NB4 (cell line): ENCODE data around the gene NAP1L2.
A peak's percentile ranks its signal among the peaks of the same experiment; 100 is the strongest.

Source experiments
- DNase-seq: peaks from one replicate; pipeline ENCODE4 v3.0.0; 2010; ENCODE audit warnings: low read depth
- H3K4me3 ChIP-seq: one replicate; pipeline ENCODE4 v1.5.1; 2011; ENCODE audit warnings: mild to moderate bottlenecking, low read depth, low read length, moderate library complexity
- MYC ChIP-seq: IDR thresholded peaks from 2 replicates; pipeline ENCODE4 v1.6.1; 2011; ENCODE audit warnings: low read depth, low read length
- POLR2A ChIP-seq: IDR thresholded peaks from 2 replicates; pipeline ENCODE4 v1.6.1; 2011; ENCODE audit warnings: mild to moderate bottlenecking; ENCODE audit not compliant: insufficient read length; ENCODE audit errors: extremely low read depth
- TF ChIP-seq, protein P1 (sequence below): IDR thresholded peaks from 2 replicates; pipeline ENCODE4 v1.6.1; 2011; ENCODE audit warnings: low read depth, low read length
- TF ChIP-seq, protein P2 (sequence below): IDR thresholded peaks from one replicate; pipeline ENCODE4 v1.5.1; 2012; ENCODE audit warnings: low read depth, low read length

Gene NAP1L2

GRCh38 chrX:73214426-73215094 is at the start of gene NAP1L2:
TSS of gene NAP1L2 (minus strand) at chrX:73214851. CDS start at chrX:73214492, 359 bp downstream.
- DNase-seq: peak; percentile 3
- TF ChIP-seq POLR2A (no peak), MYC (no peak)
- TF ChIP-seq, protein P1, sequence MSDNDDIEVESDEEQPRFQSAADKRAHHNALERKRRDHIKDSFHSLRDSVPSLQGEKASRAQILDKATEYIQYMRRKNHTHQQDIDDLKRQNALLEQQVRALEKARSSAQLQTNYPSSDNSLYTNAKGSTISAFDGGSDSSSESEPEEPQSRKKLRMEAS: no peak
- TF ChIP-seq, protein P2, sequence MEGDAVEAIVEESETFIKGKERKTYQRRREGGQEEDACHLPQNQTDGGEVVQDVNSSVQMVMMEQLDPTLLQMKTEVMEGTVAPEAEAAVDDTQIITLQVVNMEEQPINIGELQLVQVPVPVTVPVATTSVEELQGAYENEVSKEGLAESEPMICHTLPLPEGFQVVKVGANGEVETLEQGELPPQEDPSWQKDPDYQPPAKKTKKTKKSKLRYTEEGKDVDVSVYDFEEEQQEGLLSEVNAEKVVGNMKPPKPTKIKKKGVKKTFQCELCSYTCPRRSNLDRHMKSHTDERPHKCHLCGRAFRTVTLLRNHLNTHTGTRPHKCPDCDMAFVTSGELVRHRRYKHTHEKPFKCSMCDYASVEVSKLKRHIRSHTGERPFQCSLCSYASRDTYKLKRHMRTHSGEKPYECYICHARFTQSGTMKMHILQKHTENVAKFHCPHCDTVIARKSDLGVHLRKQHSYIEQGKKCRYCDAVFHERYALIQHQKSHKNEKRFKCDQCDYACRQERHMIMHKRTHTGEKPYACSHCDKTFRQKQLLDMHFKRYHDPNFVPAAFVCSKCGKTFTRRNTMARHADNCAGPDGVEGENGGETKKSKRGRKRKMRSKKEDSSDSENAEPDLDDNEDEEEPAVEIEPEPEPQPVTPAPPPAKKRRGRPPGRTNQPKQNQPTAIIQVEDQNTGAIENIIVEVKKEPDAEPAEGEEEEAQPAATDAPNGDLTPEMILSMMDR: no peak
- no peak within 1 kb of the TSS for H3K4me3 ChIP-seq

- TF ChIP-seq, protein P2: no peak
- TF ChIP-seq, protein P1: no peak
- TF ChIP-seq POLR2A (no peak), MYC (no peak)
- peak; percentile 32 for DNase-seq
- H3K4me3 ChIP-seq: no peak overlapping the region
Measured at GRCh38 chrX:73262991-73263390, 48.3 kb upstream of the NAP1L2 start.

DNA sequence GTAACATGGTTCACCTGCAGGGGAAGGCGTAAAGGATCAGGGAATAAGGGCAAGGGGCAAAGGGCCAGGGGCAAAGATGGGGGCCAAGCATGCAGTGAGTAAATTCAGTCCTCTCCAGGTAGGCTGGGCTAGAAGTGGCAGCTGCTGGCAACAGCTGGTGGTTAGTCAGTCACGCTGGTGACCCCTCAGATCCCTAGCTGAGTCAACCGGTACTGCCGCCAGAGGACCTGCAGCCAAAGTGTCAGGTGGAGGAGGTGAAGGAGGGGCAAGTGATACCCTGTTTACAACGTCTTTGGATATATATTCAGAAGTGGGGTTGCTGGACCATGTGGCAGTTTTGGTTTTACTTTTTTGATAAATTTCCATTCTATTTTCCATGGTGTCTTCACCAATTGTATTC is 24.6 kb upstream of the NAP1L2 start:
- TF ChIP-seq, protein P2: no peak
- no peak for TF ChIP-seq POLR2A
- TF ChIP-seq, protein P1: no peak
- TF ChIP-seq MYC: no peak
- H3K4me3 ChIP-seq: no peak overlapping the region
- DNase-seq: no peak

DNA sequence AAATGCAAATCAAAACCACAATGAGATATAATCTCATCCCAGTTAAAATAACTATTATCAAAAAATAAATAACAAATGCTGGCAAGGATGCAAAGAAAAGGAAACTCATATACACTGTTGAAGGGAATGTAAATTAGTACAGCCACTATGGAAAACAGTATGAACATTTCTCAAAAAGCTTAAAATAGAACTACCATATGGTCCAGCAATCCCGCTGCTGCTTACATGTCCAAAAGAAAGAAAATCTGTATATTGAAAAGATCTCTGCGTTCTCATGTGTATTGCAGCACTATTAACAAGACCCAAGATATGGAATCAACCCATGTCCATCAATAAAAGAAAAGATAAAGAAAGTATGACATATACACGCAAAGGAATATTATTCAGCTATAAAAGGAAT is 3.0 kb upstream of the NAP1L2 start:
- DNase-seq: no peak
- no peak overlapping the region for H3K4me3 ChIP-seq
- TF ChIP-seq, protein P1: no peak
- no peak for TF ChIP-seq MYC
- no peak for TF ChIP-seq POLR2A
- TF ChIP-seq, protein P2: no peak

GRCh38 chrX:73215246-73215645 is 595 bp upstream of the NAP1L2 start:
- no peak overlapping the region for H3K4me3 ChIP-seq
- TF ChIP-seq, protein P2: no peak
- TF ChIP-seq MYC (no peak), POLR2A (no peak)
- DNase-seq: no peak
